Measurements from ENCODE around the gene PARP12. TPM values are rescaled to one million over a fixed set of nuclear protein-coding genes. Genes with fewer than 3 reads are reported as not detected.
A peak's percentile ranks its signal among the peaks of the same experiment; 100 is the strongest.
"Not testable (repeated sequence)": the region's sequence is repeated elsewhere in the genome, so short reads cannot be mapped to it uniquely, and the experiment has no call there.

Gene PARP12
- 8.5 and 14.6 TPM in 2 replicates for total RNA-seq (2014; rRNA removed)
- 5.8 TPM for polyA plus RNA-seq (2012)

- peak; percentile 78 for DNase-seq (ENCODE audit: low read depth)
Measured at GRCh38 chr7:140062528-140063299, at the start of gene PARP12. TSS of gene PARP12 (minus strand) at chr7:140062951. CDS start at chr7:140062847, 104 bp downstream.

- DNase-seq (ENCODE audit: low read depth) = not testable (repeated sequence)
Measured at GRCh38 chr7:140108777-140109176, 46.0 kb upstream of the PARP12 start.

- no peak for DNase-seq (ENCODE audit: low read depth)
Measured at GRCh38 chr7:140096459-140096858, 33.7 kb upstream of the PARP12 start.

- DNase-seq (ENCODE audit: low read depth) = no peak
Measured at GRCh38 chr7:140093375-140093774, 30.6 kb upstream of the PARP12 start.

- DNase-seq (ENCODE audit: low read depth) = no peak
Measured at GRCh38 chr7:140085447-140085846, 22.7 kb upstream of the PARP12 start.

- no peak for DNase-seq (ENCODE audit: low read depth)
Measured at GRCh38 chr7:140084972-140085371, 22.2 kb upstream of the PARP12 start.

- DNase-seq (ENCODE audit: low read depth) = no peak
Measured at GRCh38 chr7:140084142-140084655, 21.4 kb upstream of the PARP12 start.

GRCh38 chr7:140082770-140083169 is 20.0 kb upstream of the PARP12 start:
- no peak for DNase-seq (ENCODE audit: low read depth)

GRCh38 chr7:140081774-140082425 is 19.1 kb upstream of the PARP12 start:
- DNase-seq (ENCODE audit: low read depth) = no peak

GRCh38 chr7:140080919-140081318 is 18.2 kb upstream of the PARP12 start:
- DNase-seq (ENCODE audit: low read depth) = no peak

GRCh38 chr7:140079121-140079536 is 16.4 kb upstream of the PARP12 start:
- peak; percentile 100 for DNase-seq (ENCODE audit: low read depth)

- no peak for DNase-seq (ENCODE audit: low read depth)
Measured at GRCh38 chr7:140078392-140078791, 15.6 kb upstream of the PARP12 start.

GRCh38 chr7:140074780-140075179 is 12.0 kb upstream of the PARP12 start:
- DNase-seq (ENCODE audit: low read depth) = peak; percentile 54

GRCh38 chr7:140070546-140070945 is 7.8 kb upstream of the PARP12 start:
- DNase-seq (ENCODE audit: low read depth) = no peak

- DNase-seq (ENCODE audit: low read depth) = no peak
Measured at GRCh38 chr7:140069298-140069949, 6.7 kb upstream of the PARP12 start.

- DNase-seq (ENCODE audit: low read depth) = no peak
Measured at GRCh38 chr7:140068033-140068432, 5.3 kb upstream of the PARP12 start.

GRCh38 chr7:140067052-140067451 is 4.3 kb upstream of the PARP12 start:
- DNase-seq (ENCODE audit: low read depth) = no peak

GRCh38 chr7:140062118-140062527 is 628 bp downstream of the PARP12 start:
- DNase-seq (ENCODE audit: low read depth) = no peak

- peak; percentile 26 for DNase-seq (ENCODE audit: low read depth)
Measured at GRCh38 chr7:140061607-140061930, 1.2 kb downstream of the PARP12 start.

- peak; percentile 99 for DNase-seq (ENCODE audit: low read depth)
Measured at GRCh38 chr7:140060788-140061606, 1.8 kb downstream of the PARP12 start.

- no peak for DNase-seq (ENCODE audit: low read depth)
Measured at GRCh38 chr7:140060243-140060630, 2.5 kb downstream of the PARP12 start.

Measured in LHCN-M2 (cell line).